ENCODE measurements around the gene GNPNAT1. TPM values are rescaled to one million over a fixed set of nuclear protein-coding genes. Genes with fewer than 3 reads are reported as not detected.

Gene GNPNAT1
- total RNA-seq, 1 donor from 2014 or later = 37.7 TPM

GRCh38 chr14:52821805-52822250 is 30.4 kb upstream of the GNPNAT1 start:
- Histone ChIP-seq H3K27ac (ENCODE audit: low read depth, low read length) (no peak overlapping the region), H3K27me3 (ENCODE audit: insufficient read depth, low read length) (no peaks in the 10 kb centered on the region), H4K20me1 (ENCODE audit: insufficient read depth, low read length) (no peaks in the 10 kb centered on the region), H3K9me3 (ENCODE audit: insufficient read depth, low read depth, low read length) (no peaks in the 10 kb centered on the region), H3K4me3 (ENCODE audit: insufficient read depth, low read depth, low read length) (no peak overlapping the region), H3K9ac (ENCODE audit: low read length) (no peak overlapping the region), H3K4me1 (ENCODE audit: insufficient read depth, low read length) (no peaks in the 10 kb centered on the region), H3K4me2 (ENCODE audit: low read length) (no peak overlapping the region), H2AFZ (ENCODE audit: low read depth, low read length) (no peak overlapping the region), H3K79me2 (ENCODE audit: insufficient read depth, low read length) (no peaks in the 10 kb centered on the region), H3K36me3 (ENCODE audit: insufficient read depth, low read length) (no peaks in the 10 kb centered on the region)
- Mint-ChIP-seq H3K36me3 (ENCODE audit: low read depth, unreplicated experiment) (no peaks in the 10 kb centered on the region), H3K9me3 (ENCODE audit: unreplicated experiment) (no peaks in the 10 kb centered on the region), H3K27me3 (ENCODE audit: low read depth, unreplicated experiment) (no peaks in the 10 kb centered on the region), H3K4me3 (ENCODE audit: unreplicated experiment) (no peak overlapping the region), H3K27ac (ENCODE audit: unreplicated experiment) (no peak overlapping the region), H3K4me1 (ENCODE audit: low read depth, unreplicated experiment) (peaks cover 7% of the 10 kb centered on the region)
- TF ChIP-seq CTCF (IDR thresholded peaks at IDR 0.05; ENCODE audit: insufficient read depth, low read depth, low read length) (no peak), EZH2 (IDR thresholded peaks at IDR 0.05; ENCODE audit: insufficient read depth, low read length) (no peak)
- DNase-seq (ENCODE audit: low read depth) (no peak), FAIRE-seq (no peak)

GRCh38 chr14:52808101-52808500 is 16.7 kb upstream of the GNPNAT1 start:
- H3K4me1 ChIP-seq (ENCODE audit: insufficient read depth, low read length) = no peaks in the 10 kb centered on the region
- Mint-ChIP-seq H3K9me3 (ENCODE audit: unreplicated experiment) (no peaks in the 10 kb centered on the region), H3K27ac (ENCODE audit: unreplicated experiment) (no peak overlapping the region), H3K27me3 (ENCODE audit: low read depth, unreplicated experiment) (no peaks in the 10 kb centered on the region), H3K4me3 (ENCODE audit: unreplicated experiment) (no peak overlapping the region), H3K36me3 (ENCODE audit: low read depth, unreplicated experiment) (no peaks in the 10 kb centered on the region), H3K4me1 (ENCODE audit: low read depth, unreplicated experiment) (peaks cover 4% of the 10 kb centered on the region)
- no peak overlapping the region for H2AFZ ChIP-seq (ENCODE audit: low read depth, low read length)
- H3K36me3 ChIP-seq (ENCODE audit: insufficient read depth, low read length) = no peaks in the 10 kb centered on the region
- no peak overlapping the region for H3K4me3 ChIP-seq (ENCODE audit: insufficient read depth, low read depth, low read length)
- H3K79me2 ChIP-seq (ENCODE audit: insufficient read depth, low read length) = no peaks in the 10 kb centered on the region
- H3K27ac ChIP-seq (ENCODE audit: low read depth, low read length) = no peak overlapping the region
- H3K9ac ChIP-seq (ENCODE audit: low read length) = no peak overlapping the region
- DNase-seq (ENCODE audit: low read depth) = no peak
- no peaks in the 10 kb centered on the region for H4K20me1 ChIP-seq (ENCODE audit: insufficient read depth, low read length)
- no peak for TF ChIP-seq EZH2 (IDR thresholded peaks at IDR 0.05; ENCODE audit: insufficient read depth, low read length)
- no peak for TF ChIP-seq CTCF (IDR thresholded peaks at IDR 0.05; ENCODE audit: insufficient read depth, low read depth, low read length)
- no peaks in the 10 kb centered on the region for H3K27me3 ChIP-seq (ENCODE audit: insufficient read depth, low read length)
- no peaks in the 10 kb centered on the region for H3K9me3 ChIP-seq (ENCODE audit: insufficient read depth, low read depth, low read length)
- no peak for FAIRE-seq
- H3K4me2 ChIP-seq (ENCODE audit: low read length) = no peak overlapping the region

GRCh38 chr14:52806115-52806514 is 14.7 kb upstream of the GNPNAT1 start:
- Mint-ChIP-seq H3K27me3 (ENCODE audit: low read depth, unreplicated experiment) (no peaks in the 10 kb centered on the region), H3K4me3 (ENCODE audit: unreplicated experiment) (no peak overlapping the region), H3K36me3 (ENCODE audit: low read depth, unreplicated experiment) (no peaks in the 10 kb centered on the region), H3K4me1 (ENCODE audit: low read depth, unreplicated experiment) (peaks cover 15% of the 10 kb centered on the region), H3K9me3 (ENCODE audit: unreplicated experiment) (no peaks in the 10 kb centered on the region), H3K27ac (ENCODE audit: unreplicated experiment) (no peak overlapping the region)
- no peak for TF ChIP-seq CTCF (IDR thresholded peaks at IDR 0.05; ENCODE audit: insufficient read depth, low read depth, low read length)
- no peak for TF ChIP-seq EZH2 (IDR thresholded peaks at IDR 0.05; ENCODE audit: insufficient read depth, low read length)
- FAIRE-seq = no peak
- Histone ChIP-seq H3K9ac (ENCODE audit: low read length) (no peak overlapping the region), H3K4me3 (ENCODE audit: insufficient read depth, low read depth, low read length) (no peak overlapping the region), H3K9me3 (ENCODE audit: insufficient read depth, low read depth, low read length) (no peaks in the 10 kb centered on the region), H3K36me3 (ENCODE audit: insufficient read depth, low read length) (no peaks in the 10 kb centered on the region), H3K27ac (ENCODE audit: low read depth, low read length) (no peak overlapping the region), H3K79me2 (ENCODE audit: insufficient read depth, low read length) (no peaks in the 10 kb centered on the region), H4K20me1 (ENCODE audit: insufficient read depth, low read length) (no peaks in the 10 kb centered on the region), H3K4me2 (ENCODE audit: low read length) (no peak overlapping the region), H2AFZ (ENCODE audit: low read depth, low read length) (no peak overlapping the region), H3K27me3 (ENCODE audit: insufficient read depth, low read length) (no peaks in the 10 kb centered on the region), H3K4me1 (ENCODE audit: insufficient read depth, low read length) (peaks cover 19% of the 10 kb centered on the region)
- DNase-seq (ENCODE audit: low read depth) = no peak
